ENCODE measurements around the gene CHRND.

CHRND gene

GRCh38 chr2:232504438-232504837 lies 21.5 kb upstream of the CHRND start:
- no peak for DNase-seq (ENCODE audit: low spot score)

GRCh38 chr2:232505856-232506255 lies 20.1 kb upstream of the CHRND start:
- DNase-seq (ENCODE audit: low spot score) = no peak

- no peak for DNase-seq (ENCODE audit: low spot score)
These were observed 19.3 kb upstream of the CHRND start for GRCh38 chr2:232506709-232507108.

GRCh38 chr2:232508251-232508650 lies 17.7 kb upstream of the CHRND start:
- DNase-seq (ENCODE audit: low spot score) = no peak

- DNase-seq (ENCODE audit: low spot score) = no peak
These were observed 14.5 kb upstream of the CHRND start for GRCh38 chr2:232511336-232511890.

GRCh38 chr2:232512602-232513001 lies 13.4 kb upstream of the CHRND start:
- no peak for DNase-seq (ENCODE audit: low spot score)

GRCh38 chr2:232513353-232513752 lies 12.6 kb upstream of the CHRND start:
- no peak for DNase-seq (ENCODE audit: low spot score)

- DNase-seq (ENCODE audit: low spot score) = no peak
These were observed 10.3 kb upstream of the CHRND start for GRCh38 chr2:232515639-232516038.

- DNase-seq (ENCODE audit: low spot score) = no peak
These were observed 9.4 kb upstream of the CHRND start for GRCh38 chr2:232516551-232516950.

- no peak for DNase-seq (ENCODE audit: low spot score)
These were observed 7.1 kb upstream of the CHRND start for GRCh38 chr2:232518844-232519243.

- no peak for DNase-seq (ENCODE audit: low spot score)
These were observed 6.2 kb upstream of the CHRND start, which contains the start of gene PRSS56 for GRCh38 chr2:232519581-232520438. TSS of gene PRSS56 (plus strand) at chr2:232520388. CDS start at chr2:232520599, 211 bp downstream.

- no peak for DNase-seq (ENCODE audit: low spot score)
These were observed 5.5 kb upstream of the CHRND start for GRCh38 chr2:232520489-232520888.

- DNase-seq (ENCODE audit: low spot score) = no peak
These were observed 4.9 kb upstream of the CHRND start for GRCh38 chr2:232521098-232521497.

- peak; percentile 86 for DNase-seq (ENCODE audit: low spot score)
These were observed 3.9 kb upstream of the CHRND start for GRCh38 chr2:232521959-232522622.

- no peak for DNase-seq (ENCODE audit: low spot score)
These were observed 3.1 kb upstream of the CHRND start for GRCh38 chr2:232522623-232523401.

GRCh38 chr2:232523402-232523681 lies 2.6 kb upstream of the CHRND start:
- DNase-seq (ENCODE audit: low spot score) = no peak

- DNase-seq (ENCODE audit: low spot score) = peak; percentile 54
These were observed 2.0 kb upstream of the CHRND start for GRCh38 chr2:232523682-232524597.

GRCh38 chr2:232524771-232525170 lies 1.2 kb upstream of the CHRND start:
- no peak for DNase-seq (ENCODE audit: low spot score)

GRCh38 chr2:232525199-232525598 lies 761 bp upstream of the CHRND start:
- no peak for DNase-seq (ENCODE audit: low spot score)

GRCh38 chr2:232526372-232526941 lies 497 bp downstream of the CHRND start:
- DNase-seq (ENCODE audit: low spot score) = no peak

GRCh38 chr2:232527905-232528470 lies 2.0 kb downstream of the CHRND start:
- DNase-seq (ENCODE audit: low spot score) = no peak
